ENCODE measurements around the gene CARS1.

The CARS1 gene

DNA sequence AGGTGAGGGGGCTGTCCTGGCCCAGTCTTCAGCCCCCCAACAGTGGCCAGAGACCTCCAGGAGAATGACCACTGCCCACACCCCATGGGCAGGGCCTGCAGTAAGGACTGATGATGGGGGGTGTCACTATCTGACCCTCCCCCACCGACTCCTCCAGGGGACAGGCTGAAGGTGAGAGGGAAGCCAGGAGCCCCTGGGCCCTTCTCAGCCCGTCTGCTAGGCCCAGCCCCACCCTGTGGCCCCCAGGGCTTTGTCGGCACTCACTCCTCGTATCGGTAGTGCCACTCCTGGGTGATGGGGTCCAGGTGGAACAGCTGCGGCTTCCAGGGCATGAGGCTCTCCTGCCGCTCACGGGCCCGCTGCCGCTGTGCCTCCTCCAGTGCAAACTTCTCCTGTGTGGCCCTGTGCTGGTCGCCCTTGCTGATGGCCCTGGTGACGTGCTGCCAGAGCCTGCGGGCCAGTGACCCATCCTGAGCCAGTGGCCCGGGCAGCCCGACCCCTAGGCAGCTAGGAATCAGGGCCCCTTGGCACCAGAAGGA, 35.4 kb upstream of the CARS1 start:
- Mint-ChIP-seq H3K4me1 (no peaks in the 10 kb centered on the region), H3K27ac (no peak overlapping the region), H3K4me3 (no peak overlapping the region), H3K36me3 (ENCODE audit: low read depth) (peaks cover 3% of the 10 kb centered on the region), H3K27me3 (no peaks in the 10 kb centered on the region), H3K9me3 (no peaks in the 10 kb centered on the region)
- ATAC-seq = no peak
- no peak for DNase-seq

GRCh38 chr11:3091846-3092602, 34.8 kb upstream of the CARS1 start:
- Mint-ChIP-seq H3K36me3 (ENCODE audit: low read depth) (peaks cover 3% of the 10 kb centered on the region), H3K27ac (no peak overlapping the region), H3K4me1 (no peaks in the 10 kb centered on the region), H3K9me3 (no peaks in the 10 kb centered on the region), H3K4me3 (no peak overlapping the region), H3K27me3 (no peaks in the 10 kb centered on the region)
- DNase-seq (peak; percentile 75), ATAC-seq (peak; percentile 61)

GRCh38 chr11:3091081-3091845, 34.0 kb upstream of the CARS1 start:
- H3K36me3 Mint-ChIP-seq (ENCODE audit: low read depth) = peaks cover 3% of the 10 kb centered on the region
- DNase-seq (no peak), ATAC-seq (no peak)
- no peaks in the 10 kb centered on the region for H3K4me1 Mint-ChIP-seq
- H3K4me3 Mint-ChIP-seq = no peak overlapping the region
- H3K27me3 Mint-ChIP-seq = no peaks in the 10 kb centered on the region
- no peak overlapping the region for H3K27ac Mint-ChIP-seq
- H3K9me3 Mint-ChIP-seq = no peaks in the 10 kb centered on the region

DNA sequence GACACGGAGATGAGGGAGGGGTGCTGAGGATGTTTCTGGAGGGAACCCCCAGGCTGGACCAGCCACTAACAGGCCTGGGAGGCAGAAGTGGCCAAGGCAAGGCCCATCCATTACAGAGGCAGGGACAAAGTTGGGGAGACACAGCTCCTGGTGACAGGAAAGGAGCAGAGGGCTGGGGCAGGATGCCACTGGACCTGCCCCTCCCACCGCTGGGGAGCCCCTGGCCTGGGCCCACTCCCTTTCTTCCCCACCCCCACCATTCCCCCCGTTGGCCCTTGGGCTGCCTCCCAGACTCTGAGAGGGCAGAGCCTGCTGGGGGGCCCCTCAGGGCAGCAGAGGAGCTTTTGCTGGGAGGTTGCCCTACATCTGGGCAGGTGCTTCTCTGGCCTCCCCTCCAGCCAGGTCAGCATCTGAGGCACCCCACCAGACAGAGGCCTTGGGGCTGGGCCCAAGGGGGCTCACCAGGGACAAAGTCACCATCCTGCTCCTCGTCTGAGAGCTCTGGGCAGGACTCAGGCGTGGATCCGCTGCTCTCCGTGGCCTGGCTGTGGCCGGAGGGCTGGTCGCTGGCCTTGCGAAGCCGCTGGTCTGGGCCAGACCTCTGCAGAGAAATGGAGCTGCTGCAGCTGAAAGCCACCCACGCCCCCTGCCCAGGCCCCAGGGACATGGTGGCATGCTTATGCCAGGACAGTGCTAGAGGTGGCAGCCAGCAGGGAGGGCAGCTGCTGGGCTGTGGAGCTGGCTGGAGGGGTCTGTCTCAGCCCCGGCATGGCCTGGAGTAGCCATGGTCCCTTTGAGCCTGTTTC, 33.1 kb upstream of the CARS1 start:
- no peaks in the 10 kb centered on the region for H3K4me1 Mint-ChIP-seq
- no peaks in the 10 kb centered on the region for H3K27me3 Mint-ChIP-seq
- H3K9me3 Mint-ChIP-seq = no peaks in the 10 kb centered on the region
- DNase-seq = no peak
- ATAC-seq = no peak
- H3K27ac Mint-ChIP-seq = no peak overlapping the region
- no peak overlapping the region for H3K4me3 Mint-ChIP-seq
- no peaks in the 10 kb centered on the region for H3K36me3 Mint-ChIP-seq (ENCODE audit: low read depth)

DNA sequence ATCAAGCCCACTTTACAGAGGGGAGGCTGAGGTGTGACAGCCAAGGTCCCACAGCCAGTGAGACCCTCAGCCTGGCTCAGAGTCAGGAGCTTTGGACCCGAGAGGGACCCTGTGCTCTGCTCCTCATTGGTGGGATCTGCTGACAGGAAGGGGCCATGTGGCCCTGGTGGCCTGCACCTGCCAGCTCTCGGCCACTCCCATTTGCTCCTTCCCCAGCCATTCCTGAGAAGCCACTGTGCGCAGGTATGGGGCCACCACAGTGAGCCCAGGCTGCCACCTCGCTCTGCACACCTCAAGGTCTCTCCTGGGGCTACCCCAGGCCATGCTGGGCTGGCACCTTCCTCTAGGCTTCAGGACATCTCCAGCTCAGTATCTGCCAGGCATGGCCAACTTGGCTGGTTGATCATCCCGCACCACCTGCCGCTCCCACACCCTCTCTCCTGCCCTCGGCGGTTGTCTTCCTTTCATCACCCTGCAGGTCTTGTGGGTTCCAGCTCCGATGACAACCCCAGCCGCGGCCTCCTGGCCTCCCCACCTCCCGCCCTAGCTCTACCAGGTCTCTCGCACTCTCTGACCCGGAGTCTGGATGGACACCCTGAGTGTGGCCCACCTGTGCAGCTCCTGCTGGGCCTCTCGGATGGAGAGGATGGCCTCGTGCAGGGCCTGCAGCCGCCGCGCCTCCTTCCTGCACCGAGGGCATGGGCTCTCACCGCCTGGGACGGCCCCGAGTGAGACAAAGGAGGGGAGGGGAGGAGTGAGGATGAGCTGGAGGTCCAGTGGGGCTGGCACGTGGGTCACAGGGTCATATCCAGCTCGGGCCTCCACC, 32.2 kb upstream of the CARS1 start:
- Mint-ChIP-seq H3K9me3 (no peaks in the 10 kb centered on the region), H3K4me1 (no peaks in the 10 kb centered on the region), H3K36me3 (ENCODE audit: low read depth) (no peaks in the 10 kb centered on the region), H3K27me3 (no peaks in the 10 kb centered on the region), H3K27ac (no peak overlapping the region), H3K4me3 (no peak overlapping the region)
- ATAC-seq (no peak), DNase-seq (no peak)

- Mint-ChIP-seq H3K4me3 (no peak overlapping the region), H3K36me3 (ENCODE audit: low read depth) (no peaks in the 10 kb centered on the region), H3K9me3 (no peaks in the 10 kb centered on the region), H3K4me1 (no peaks in the 10 kb centered on the region), H3K27me3 (no peaks in the 10 kb centered on the region), H3K27ac (no peak overlapping the region)
- no peak for ATAC-seq
- DNase-seq = no peak
Observed at GRCh38 chr11:3088806-3089205, 31.6 kb upstream of the CARS1 start.

- no peak overlapping the region for H3K27ac Mint-ChIP-seq
- H3K36me3 Mint-ChIP-seq (ENCODE audit: low read depth) = no peaks in the 10 kb centered on the region
- no peaks in the 10 kb centered on the region for H3K4me1 Mint-ChIP-seq
- H3K9me3 Mint-ChIP-seq = no peaks in the 10 kb centered on the region
- ATAC-seq (no peak), DNase-seq (no peak)
- H3K4me3 Mint-ChIP-seq = no peak overlapping the region
- no peaks in the 10 kb centered on the region for H3K27me3 Mint-ChIP-seq
Observed at GRCh38 chr11:3087821-3088800, 30.9 kb upstream of the CARS1 start.

GRCh38 chr11:3087373-3087772, 30.1 kb upstream of the CARS1 start:
- Mint-ChIP-seq H3K9me3 (no peaks in the 10 kb centered on the region), H3K4me3 (no peak overlapping the region), H3K4me1 (no peaks in the 10 kb centered on the region), H3K27me3 (no peaks in the 10 kb centered on the region), H3K36me3 (ENCODE audit: low read depth) (no peaks in the 10 kb centered on the region), H3K27ac (no peak overlapping the region)
- ATAC-seq (no peak), DNase-seq (no peak)

DNA sequence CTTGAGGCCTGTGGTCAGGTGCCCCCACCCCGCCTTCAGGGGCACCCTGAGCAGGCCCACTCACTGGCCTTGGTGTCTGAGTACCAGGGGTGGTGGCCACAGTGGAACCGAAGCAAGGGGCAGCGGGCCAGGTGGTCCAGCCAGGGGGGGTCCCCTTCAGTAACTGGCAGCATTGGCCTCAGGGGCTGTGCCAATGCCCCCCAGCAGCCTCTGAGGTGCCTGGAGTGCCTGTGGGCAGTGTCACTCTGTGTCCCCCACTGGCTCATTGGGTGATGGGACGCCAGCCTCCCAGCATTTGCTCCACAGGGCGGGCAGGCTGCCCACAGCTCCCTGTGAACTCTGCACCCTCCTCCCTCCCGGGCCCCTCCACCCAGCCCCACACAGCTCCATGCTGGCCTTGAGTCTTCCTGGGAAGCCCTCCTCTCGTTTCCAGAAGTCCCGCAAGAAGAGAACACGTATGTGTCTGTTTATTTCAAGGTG, 29.5 kb upstream of the CARS1 start:
- H3K27ac Mint-ChIP-seq = no peak overlapping the region

DNA sequence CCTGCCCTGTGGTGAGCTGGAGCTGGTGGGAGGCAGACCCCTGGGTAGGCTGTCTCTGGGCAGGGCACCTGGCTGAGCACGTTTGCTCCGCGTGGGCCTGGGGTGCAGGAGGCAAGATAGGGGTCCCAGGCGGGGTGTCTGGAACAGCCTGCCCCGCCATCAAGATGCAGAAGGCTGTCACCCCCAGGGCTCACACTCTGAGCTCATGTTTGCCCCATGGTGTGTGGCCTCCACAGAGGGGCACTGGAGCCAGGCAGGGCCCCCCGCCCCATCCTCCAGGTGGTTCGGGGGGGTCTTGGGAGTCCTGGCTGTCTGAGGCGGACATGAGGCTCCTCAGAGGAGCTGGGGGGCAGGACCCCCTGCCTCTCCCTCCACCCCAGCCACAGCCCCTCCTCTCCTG, 28.9 kb upstream of the CARS1 start:
- no peak for ATAC-seq
- DNase-seq = no peak
- Mint-ChIP-seq H3K9me3 (no peaks in the 10 kb centered on the region), H3K27ac (no peak overlapping the region), H3K27me3 (no peaks in the 10 kb centered on the region), H3K4me3 (no peak overlapping the region), H3K4me1 (no peaks in the 10 kb centered on the region), H3K36me3 (ENCODE audit: low read depth) (no peaks in the 10 kb centered on the region)

More for the DNA sequence above, 29.5 kb upstream of the CARS1 start:
- DNase-seq (no peak), ATAC-seq (no peak)
- no peaks in the 10 kb centered on the region for H3K9me3 Mint-ChIP-seq
- H3K27me3 Mint-ChIP-seq = no peaks in the 10 kb centered on the region
- H3K4me3 Mint-ChIP-seq = no peak overlapping the region
- no peaks in the 10 kb centered on the region for H3K4me1 Mint-ChIP-seq
- no peaks in the 10 kb centered on the region for H3K36me3 Mint-ChIP-seq (ENCODE audit: low read depth)

GRCh38 chr11:3085052-3085451, 27.8 kb upstream of the CARS1 start:
- H3K27me3 Mint-ChIP-seq = no peaks in the 10 kb centered on the region
- no peaks in the 10 kb centered on the region for H3K9me3 Mint-ChIP-seq
- H3K4me3 Mint-ChIP-seq = no peak overlapping the region
- ATAC-seq (no peak), DNase-seq (no peak)
- H3K36me3 Mint-ChIP-seq (ENCODE audit: low read depth) = no peaks in the 10 kb centered on the region
- no peak overlapping the region for H3K27ac Mint-ChIP-seq
- no peaks in the 10 kb centered on the region for H3K4me1 Mint-ChIP-seq

GRCh38 chr11:3083321-3083720, 26.1 kb upstream of the CARS1 start:
- Mint-ChIP-seq H3K27me3 (no peaks in the 10 kb centered on the region), H3K36me3 (ENCODE audit: low read depth) (no peaks in the 10 kb centered on the region), H3K27ac (no peak overlapping the region), H3K4me3 (no peak overlapping the region), H3K4me1 (no peaks in the 10 kb centered on the region), H3K9me3 (no peaks in the 10 kb centered on the region)
- DNase-seq = no peak
- no peak for ATAC-seq

DNA sequence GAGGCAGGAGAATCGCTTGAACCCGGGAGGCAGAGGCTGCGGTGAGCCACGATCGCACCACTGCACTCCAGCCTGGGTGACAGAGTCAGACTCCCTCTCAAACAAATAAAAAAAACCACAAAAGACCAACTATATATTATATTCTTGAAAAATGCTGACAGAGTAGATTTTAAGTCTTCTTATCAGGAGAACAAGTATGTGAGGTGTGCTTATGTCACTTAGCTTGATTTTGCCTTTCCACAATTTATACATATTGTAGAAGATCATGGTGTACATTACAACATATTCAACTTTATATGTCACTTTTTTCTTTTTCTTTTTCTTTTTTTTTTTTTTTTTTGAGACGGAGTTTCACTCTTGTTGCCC, 24.1 kb upstream of the CARS1 start:
- Mint-ChIP-seq H3K4me3 (no peak overlapping the region), H3K27ac (no peak overlapping the region), H3K36me3 (ENCODE audit: low read depth) (no peaks in the 10 kb centered on the region), H3K27me3 (peaks cover 2% of the 10 kb centered on the region), H3K4me1 (no peaks in the 10 kb centered on the region), H3K9me3 (no peaks in the 10 kb centered on the region)
- no peak for ATAC-seq
- DNase-seq = no peak
